Endothelial cell of umbilical vein (primary cell): ENCODE data around the gene ZNF423. TPM values are rescaled to one million over a fixed set of nuclear protein-coding genes. Genes with fewer than 3 reads are reported as not detected.

Source experiments
- BruUV-seq: library from RNA; stranded (reverse); fragments of 400-500 nt; replicated peaks from 2 replicates; lab custom pipeline; 2021; lab: Mats Ljungman, UMichigan
- CTCF ChIA-PET: fragments of 300-600, 350-600 bp; sonication (Branson Sonifier 250); formaldehyde crosslinking; loops from one replicate; lab custom pipeline; 2021; ENCODE audit warnings: antibody characterized with exemption, inconsistent platforms; lab: Charles Lee
- POLR2A ChIA-PET: fragments of 300-600, 350-600 bp; sonication (Branson Sonifier 250); formaldehyde crosslinking; loops from one replicate; lab custom pipeline; 2021; ENCODE audit warnings: antibody characterized with exemption, inconsistent platforms; lab: Charles Lee
- DNase-seq: peaks from one replicate; pipeline ENCODE4 v3.0.0-alpha.2; 2011; ENCODE audit warnings: low read depth, low spot score
- FAIRE-seq: peaks from 2 replicates; lab custom pipeline; 2011; peaks lifted over from hg19 to GRCh38; lab: Jason Lieb, UNC
- H2AFZ ChIP-seq: 2 replicates; pipeline ENCODE4 v1.6.0; 2012; ENCODE audit warnings: low read depth, low read length, control low read depth, inconsistent platforms
- H3K27ac ChIP-seq: 2 replicates; pipeline ENCODE4 v1.5.1; 2011; ENCODE audit warnings: low read depth, mild to moderate bottlenecking, control low read depth, low read length, moderate library complexity; ENCODE audit not compliant: insufficient read depth
- H3K27me3 ChIP-seq, 2 experiments: 2 replicates each; pipeline versions ENCODE4 v1.6.0 to v1.6.1; 2011; ENCODE audit warnings: low read length in 2 of 2, mixed read lengths in 1 of 2; ENCODE audit not compliant: control insufficient read depth in 2 of 2, insufficient read depth in 2 of 2
- H3K36me3 ChIP-seq, 2 experiments: 2 replicates in 1 of 2; 3 replicates in 1 of 2; pipeline ENCODE4 v1.5.1; 2011; ENCODE audit warnings: low read length in 2 of 2, mild to moderate bottlenecking in 1 of 2, moderate library complexity in 1 of 2; ENCODE audit not compliant: control insufficient read depth in 2 of 2, insufficient read depth in 2 of 2; ENCODE audit errors: extremely low read depth in 1 of 2
- H3K4me1 ChIP-seq: 3 replicates; pipeline ENCODE4 v1.5.1; 2011; ENCODE audit warnings: mild to moderate bottlenecking, low read length; ENCODE audit not compliant: control insufficient read depth, insufficient read depth; ENCODE audit errors: extremely low read depth
- H3K4me2 ChIP-seq: 2 replicates; pipeline ENCODE4 v1.6.1; 2011; ENCODE audit warnings: low read length, control low read depth, mixed read lengths; ENCODE audit not compliant: insufficient read depth
- H3K4me3 ChIP-seq, 3 experiments: fragments of 200-600 bp in 1 of 3; sonication (generic), shearing (Covaris generic) in 1 of 3; replicated peaks in 1 of 3; 2 replicates each; pipeline ENCODE4 v1.5.1; 2011 to 2016; ENCODE audit warnings: control low read depth in 3 of 3, low read length in 3 of 3, mild to moderate bottlenecking in 2 of 3, inconsistent platforms in 1 of 3, low read depth in 1 of 3, moderate library complexity in 1 of 3; ENCODE audit not compliant: insufficient read depth in 1 of 3
- H3K79me2 ChIP-seq: 2 replicates; pipeline ENCODE4 v1.6.0; 2012; ENCODE audit warnings: low read length, inconsistent platforms; ENCODE audit not compliant: control insufficient read depth, insufficient read depth
- H3K9ac ChIP-seq: replicated peaks from 2 replicates; pipeline ENCODE3; 2011; ENCODE audit warnings: low read length, control low read depth; ENCODE audit not compliant: insufficient read depth; ENCODE audit errors: extremely low read depth
- H3K9me1 ChIP-seq: replicated peaks from 3 replicates; pipeline ENCODE4 v1.6.0; 2011; ENCODE audit warnings: mild to moderate bottlenecking, low read length; ENCODE audit not compliant: control insufficient read depth, insufficient read depth; ENCODE audit errors: extremely low read depth
- H3K9me3 ChIP-seq: replicated peaks from 2 replicates; pipeline ENCODE4 v1.5.1; 2012; ENCODE audit warnings: low read length, inconsistent platforms; ENCODE audit not compliant: control insufficient read depth, insufficient read depth
- H4K20me1 ChIP-seq: replicated peaks from 2 replicates; pipeline ENCODE3; 2011; ENCODE audit warnings: mild to moderate bottlenecking, low read length; ENCODE audit not compliant: control insufficient read depth, insufficient read depth; ENCODE audit errors: extremely low read depth
- CTCF ChIP-seq, 2 donors: IDR thresholded peaks; 1 replicate in 1 of 2; 2 replicates in 1 of 2; pipeline ENCODE4 v1.5.1; 2011; ENCODE audit warnings: low read length in 2 of 2, mild to moderate bottlenecking in 2 of 2, moderate library complexity in 2 of 2, control low read depth in 1 of 2, inconsistent platforms in 1 of 2, low read depth in 1 of 2; ENCODE audit not compliant: insufficient read depth in 1 of 2; ENCODE audit errors: extremely low read depth in 1 of 2
- EZH2 ChIP-seq: IDR thresholded peaks from 2 replicates; pipeline ENCODE4 v1.6.1; 2012; ENCODE audit warnings: borderline replicate concordance, low read depth, mild to moderate bottlenecking, moderate library complexity, low read length, inconsistent platforms; ENCODE audit not compliant: severe bottlenecking
- FOS ChIP-seq: IDR thresholded peaks from 2 replicates; pipeline ENCODE4 v1.6.1; 2011; ENCODE audit warnings: mild to moderate bottlenecking, low read length, moderate library complexity, borderline replicate concordance; ENCODE audit not compliant: insufficient read depth
- GATA2 ChIP-seq: IDR thresholded peaks from 2 replicates; pipeline ENCODE4 v1.7.0; 2011; ENCODE audit warnings: low read depth, mild to moderate bottlenecking, moderate library complexity, mixed read lengths, low read length; ENCODE audit not compliant: insufficient read length, insufficient read depth
- JUN ChIP-seq: IDR thresholded peaks from 2 replicates; pipeline ENCODE4 v1.6.1; 2011; ENCODE audit warnings: borderline replicate concordance, low read depth; ENCODE audit not compliant: insufficient read length, insufficient read depth
- MAX ChIP-seq: IDR thresholded peaks from 2 replicates; pipeline ENCODE4 v1.6.1; 2011; ENCODE audit not compliant: insufficient read depth, insufficient read length
- MYC ChIP-seq: IDR thresholded peaks from one replicate; pipeline ENCODE4 v1.6.1; 2011; ENCODE audit warnings: mild to moderate bottlenecking, low read depth, low read length
- POLR2A ChIP-seq: IDR thresholded peaks from 2 replicates; pipeline ENCODE4 v1.6.1; 2012; ENCODE audit warnings: low read depth, mild to moderate bottlenecking, control low read depth, low read length
- POLR2AphosphoS5 ChIP-seq: IDR thresholded peaks from 2 replicates; pipeline ENCODE4 v1.6.1; 2012; ENCODE audit warnings: low read depth, mild to moderate bottlenecking, control low read depth, low read length, moderate library complexity; ENCODE audit not compliant: insufficient read depth
- dilution Hi-C: fragments of 300-500 bp; cut with MboI; formaldehyde crosslinking; loops from one replicate; pipeline ENCODE4 v1.15.0; 2019; ENCODE audit warnings: low sequenced_read_pairs; ENCODE audit not compliant: extremely low pct_ligation_motif_present
- intact Hi-C: fragments of 100-400 bp; cut with micrococcal nuclease; formaldehyde crosslinking; loops from one replicate; pipeline ENCODE4 v1.10.0; 2022
- polyA plus RNA-seq, 4 experiments: library from polyadenylated mRNA; depleted of rRNA in 3 of 4; stranded (reverse) in 3 of 4; unstranded in 1 of 4; fragments of >200 nt; gene quantifications; 2 replicates each; pipeline versions ENCODE4 v1.2.1 to v1.2.3, GENCODE V29; 2011 to 2012; ENCODE audit warnings: missing spikeins in 1 of 4
- total RNA-seq: library from RNA; stranded (reverse); gene quantifications from 2 replicates; pipeline ENCODE4 v1.2.3, GENCODE V29; 2021

ZNF423 gene
- total and polyA plus RNA-seq, 2 donors (not counting 3 experiments of a cell fraction or from before 2014, with no cell fraction given), result 2.2 to 8.1 TPM

- Histone ChIP-seq H3K4me1 (peaks cover 29% of the 10 kb centered on the region), H3K9ac (no peak overlapping the region), H3K36me3 (no peaks in the 10 kb centered on the region), H4K20me1 (no peaks in the 10 kb centered on the region), H2AFZ (no peak overlapping the region), H3K9me3 (no peaks in the 10 kb centered on the region), H3K27me3 (peaks cover 29 to 31% of the 10 kb centered on the region in 2 experiments), H3K9me1 (no peaks in the 10 kb centered on the region), H3K4me2 (peak overlapping the region; percentile 30), H3K4me3 (no peak overlapping the region), H3K79me2 (no peaks in the 10 kb centered on the region), H3K27ac (no peak overlapping the region)
- intact Hi-C loops (no loop called here), dilution Hi-C loops (no loop called here)
- DNase-seq (peak; percentile 35), FAIRE-seq (no peak)
- no peak for TF ChIP-seq GATA2
- TF ChIP-seq POLR2A, result no peak
- no peak for TF ChIP-seq MAX
- no peak for TF ChIP-seq POLR2AphosphoS5
- no peak for TF ChIP-seq JUN
- no peak for TF ChIP-seq FOS
- TF ChIP-seq EZH2, result no peak
- TF ChIP-seq MYC, result no peak
- TF ChIP-seq CTCF (IDR thresholded peaks at IDR 0.05; ENCODE audit: extremely low read depth in 1 of 2, insufficient read depth in 1 of 2, low read depth in 1 of 2, low read length in 2 of 2), result no peak
- CTCF ChIA-PET, result interaction anchor here (1.2 kb wide), 1 partner anchor 25 kb away, joined by 4 read pairs; no protein-coding TSS in a partner anchor
- no TSS peak for BruUV-seq
- POLR2A ChIA-PET, result no interaction called here
These were observed 4.5 kb downstream of the ZNF423 start for GRCh38 chr16:49851468-49851787.
